ENCODE measurements around the gene SMPD3.

DNA sequence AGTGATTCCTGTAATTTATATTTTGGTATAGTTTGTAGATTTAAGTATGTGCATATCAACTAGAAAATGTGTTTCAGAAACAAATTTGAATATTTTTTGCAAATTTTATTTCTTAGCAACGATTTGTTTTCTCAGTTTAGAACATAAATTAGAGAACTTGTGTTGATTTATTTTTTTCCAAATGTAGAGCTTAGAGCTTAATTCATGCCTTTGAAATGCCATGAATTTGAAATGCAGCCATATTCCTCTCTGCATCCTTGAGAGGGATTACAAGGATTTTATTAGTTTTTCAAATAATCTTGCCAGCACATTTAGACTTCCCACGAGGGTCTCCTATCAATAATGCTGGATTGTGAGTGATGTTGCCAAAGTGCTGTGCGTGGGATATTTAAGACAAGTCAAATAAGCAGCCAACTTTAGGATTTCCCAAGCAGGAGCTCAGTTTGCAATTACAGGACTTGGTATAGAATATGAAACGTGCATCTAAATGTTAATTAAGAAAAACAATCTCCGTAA, 6.7 kb upstream of the SMPD3 start:
- TF ChIP-seq MAZ (IDR thresholded peaks at IDR 0.05; ENCODE audit: borderline replicate concordance, low read depth, low read length) (no peak), POLR2A (IDR thresholded peaks at IDR 0.05; ENCODE audit: low read depth, low read length) (no peak), SMC3 (IDR thresholded peaks at IDR 0.05; ENCODE audit: low read depth, low read length) (no peak), MAFK (IDR thresholded peaks at IDR 0.05; ENCODE audit: low read depth, low read length) (no peak), FOS (IDR thresholded peaks at IDR 0.05; ENCODE audit: low read depth, low read length) (no peak), CEBPB (IDR thresholded peaks at IDR 0.05; ENCODE audit: low read depth, low read length) (no peak), MXI1 (IDR thresholded peaks at IDR 0.05; ENCODE audit: borderline replicate concordance, low read depth, low read length) (no peak), RFX5 (IDR thresholded peaks at IDR 0.05; ENCODE audit: low read depth, low read length) (no peak)
- TF ChIP-seq, protein P1, sequence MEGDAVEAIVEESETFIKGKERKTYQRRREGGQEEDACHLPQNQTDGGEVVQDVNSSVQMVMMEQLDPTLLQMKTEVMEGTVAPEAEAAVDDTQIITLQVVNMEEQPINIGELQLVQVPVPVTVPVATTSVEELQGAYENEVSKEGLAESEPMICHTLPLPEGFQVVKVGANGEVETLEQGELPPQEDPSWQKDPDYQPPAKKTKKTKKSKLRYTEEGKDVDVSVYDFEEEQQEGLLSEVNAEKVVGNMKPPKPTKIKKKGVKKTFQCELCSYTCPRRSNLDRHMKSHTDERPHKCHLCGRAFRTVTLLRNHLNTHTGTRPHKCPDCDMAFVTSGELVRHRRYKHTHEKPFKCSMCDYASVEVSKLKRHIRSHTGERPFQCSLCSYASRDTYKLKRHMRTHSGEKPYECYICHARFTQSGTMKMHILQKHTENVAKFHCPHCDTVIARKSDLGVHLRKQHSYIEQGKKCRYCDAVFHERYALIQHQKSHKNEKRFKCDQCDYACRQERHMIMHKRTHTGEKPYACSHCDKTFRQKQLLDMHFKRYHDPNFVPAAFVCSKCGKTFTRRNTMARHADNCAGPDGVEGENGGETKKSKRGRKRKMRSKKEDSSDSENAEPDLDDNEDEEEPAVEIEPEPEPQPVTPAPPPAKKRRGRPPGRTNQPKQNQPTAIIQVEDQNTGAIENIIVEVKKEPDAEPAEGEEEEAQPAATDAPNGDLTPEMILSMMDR (conservative IDR thresholded peaks at IDR 0.05; ENCODE audit: low read depth, low read length), result no peak
- TF ChIP-seq, protein P2, sequence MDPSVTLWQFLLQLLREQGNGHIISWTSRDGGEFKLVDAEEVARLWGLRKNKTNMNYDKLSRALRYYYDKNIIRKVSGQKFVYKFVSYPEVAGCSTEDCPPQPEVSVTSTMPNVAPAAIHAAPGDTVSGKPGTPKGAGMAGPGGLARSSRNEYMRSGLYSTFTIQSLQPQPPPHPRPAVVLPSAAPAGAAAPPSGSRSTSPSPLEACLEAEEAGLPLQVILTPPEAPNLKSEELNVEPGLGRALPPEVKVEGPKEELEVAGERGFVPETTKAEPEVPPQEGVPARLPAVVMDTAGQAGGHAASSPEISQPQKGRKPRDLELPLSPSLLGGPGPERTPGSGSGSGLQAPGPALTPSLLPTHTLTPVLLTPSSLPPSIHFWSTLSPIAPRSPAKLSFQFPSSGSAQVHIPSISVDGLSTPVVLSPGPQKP (IDR thresholded peaks at IDR 0.05; ENCODE audit: borderline replicate concordance, low read depth, low read length), result no peak

All from IMR-90 (cell line).